Measurements from ENCODE around the gene JDP2.

GRCh38 chr14:75430116-75430515 lies 2.3 kb downstream of the JDP2 start:
- TF ChIP-seq CTCF (IDR thresholded peaks at IDR 0.05; ENCODE audit: insufficient read depth, low read length, poor library complexity, severe bottlenecking) (no peak), EZH2phosphoT487 (conservative IDR thresholded peaks at IDR 0.05; ENCODE audit: low read length) (no peak)

Data from SU-DHL-6 (cell line).